HG03469 (cell line): Measurements from ENCODE around the gene ZBTB12.
"Not testable (repeated sequence)": the region's sequence is repeated elsewhere in the genome, so short reads cannot be mapped to it uniquely, and the experiment has no call there.

ENCODE experiments used
- ATAC-seq: cut with Tn5 transposase; IDR thresholded peaks from one replicate; pipeline ENCODE4 v1.9.1; 2021; ENCODE audit warnings: mild to moderate bottlenecking, moderate library complexity, moderate number of reproducible peaks; ENCODE audit not compliant: unreplicated experiment

Gene ZBTB12

DNA sequence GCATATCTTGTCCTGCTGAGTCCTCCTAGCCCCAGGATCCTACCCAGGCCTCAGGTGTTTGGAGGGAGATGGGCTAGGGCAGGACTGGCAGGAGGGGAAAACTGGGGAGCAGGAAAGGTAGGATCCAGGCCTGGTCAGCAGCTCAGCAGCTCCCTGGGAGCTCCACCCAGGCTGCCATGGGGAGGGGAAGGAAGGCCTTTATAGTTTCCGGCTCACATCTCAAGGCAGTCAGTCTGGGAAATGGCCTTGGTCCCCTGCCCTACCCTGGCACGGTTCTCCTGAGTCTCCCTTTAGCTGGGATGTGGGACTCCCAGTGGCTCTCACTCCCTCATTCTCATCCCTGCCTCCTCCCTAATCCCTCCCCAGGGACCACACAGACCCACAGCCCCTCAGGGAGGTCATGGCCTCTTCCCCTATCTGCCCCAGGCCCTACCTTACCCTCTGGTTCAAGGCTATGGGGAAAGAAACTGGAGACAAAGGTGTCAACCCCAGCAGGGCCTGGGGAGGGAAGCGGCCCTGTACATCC is 24.7 kb downstream of the ZBTB12 start:
- no peak for ATAC-seq

DNA sequence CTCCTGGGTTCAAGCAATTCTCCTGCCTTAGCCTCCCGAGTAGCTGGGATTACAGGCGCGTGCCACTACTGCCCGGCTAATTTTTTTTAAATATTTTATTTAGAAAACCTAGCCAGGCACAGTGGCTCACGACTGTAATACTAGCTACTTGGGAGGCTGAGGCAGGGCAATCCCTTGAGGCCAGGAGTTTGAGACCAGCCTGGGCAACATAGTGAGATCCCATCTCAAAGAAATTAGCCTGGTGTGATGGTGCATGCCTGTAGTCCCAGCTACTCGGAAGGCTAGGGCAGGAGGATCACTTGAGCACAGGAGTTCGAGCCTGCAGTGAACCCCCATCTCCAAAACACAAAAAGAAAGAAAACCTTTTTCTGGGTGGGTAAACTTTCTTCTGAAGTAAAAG is 25.5 kb downstream of the ZBTB12 start:
- ATAC-seq = no peak

DNA sequence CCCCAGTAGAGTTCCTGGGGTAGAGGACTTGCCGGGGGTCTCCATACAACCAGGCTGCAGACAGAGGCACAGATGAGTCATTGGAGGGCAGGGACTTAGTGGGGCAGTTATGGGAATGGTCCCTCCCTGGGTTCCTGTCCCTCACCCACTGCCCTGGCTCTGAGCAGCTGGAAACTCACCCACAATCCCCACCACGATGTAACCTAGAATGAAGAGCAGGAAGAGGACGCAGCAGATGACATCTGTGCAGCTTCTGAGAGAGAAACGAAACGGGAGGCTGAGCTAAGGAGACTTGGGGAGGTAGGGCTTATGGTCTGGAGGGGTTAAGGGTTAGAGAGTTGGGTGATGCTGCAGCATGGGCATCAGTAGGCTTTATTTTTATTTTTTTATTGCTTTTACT is 26.0 kb downstream of the ZBTB12 start:
- ATAC-seq = no peak

DNA sequence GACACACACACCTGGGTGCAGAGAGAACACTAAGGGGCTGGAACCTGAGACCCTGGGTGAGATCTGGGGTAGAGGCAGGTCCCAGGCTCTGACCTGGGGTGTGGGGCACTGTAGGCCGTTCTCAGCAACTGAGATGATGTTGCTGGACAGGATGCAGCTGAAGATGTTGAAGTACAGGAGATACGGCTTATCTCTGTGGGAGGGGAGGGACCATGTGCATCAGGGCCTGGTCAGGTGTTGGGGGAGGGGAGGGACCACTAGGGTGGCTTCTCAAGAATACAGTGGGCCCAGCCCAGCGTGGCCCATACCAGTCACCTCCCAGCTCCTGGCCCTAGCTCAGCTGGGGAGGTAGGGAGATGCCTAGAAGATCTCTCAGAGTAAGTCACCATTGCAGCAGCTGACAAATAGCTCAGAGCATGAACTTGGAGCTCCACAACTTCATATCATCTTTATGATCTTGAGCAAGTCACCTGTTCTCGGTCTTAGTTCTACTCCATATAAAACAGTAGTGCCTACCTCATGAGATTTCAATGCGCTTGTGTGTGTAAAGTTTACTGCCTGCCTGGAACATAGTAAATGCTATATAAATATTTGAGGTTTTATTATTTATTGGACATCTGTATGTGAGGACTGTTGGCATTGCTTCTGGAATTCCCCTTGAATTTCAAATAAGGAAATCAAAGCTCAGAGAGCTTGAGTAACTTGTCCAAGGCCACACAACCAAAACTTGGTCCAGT is 26.9 kb downstream of the ZBTB12 start:
- ATAC-seq = no peak

DNA sequence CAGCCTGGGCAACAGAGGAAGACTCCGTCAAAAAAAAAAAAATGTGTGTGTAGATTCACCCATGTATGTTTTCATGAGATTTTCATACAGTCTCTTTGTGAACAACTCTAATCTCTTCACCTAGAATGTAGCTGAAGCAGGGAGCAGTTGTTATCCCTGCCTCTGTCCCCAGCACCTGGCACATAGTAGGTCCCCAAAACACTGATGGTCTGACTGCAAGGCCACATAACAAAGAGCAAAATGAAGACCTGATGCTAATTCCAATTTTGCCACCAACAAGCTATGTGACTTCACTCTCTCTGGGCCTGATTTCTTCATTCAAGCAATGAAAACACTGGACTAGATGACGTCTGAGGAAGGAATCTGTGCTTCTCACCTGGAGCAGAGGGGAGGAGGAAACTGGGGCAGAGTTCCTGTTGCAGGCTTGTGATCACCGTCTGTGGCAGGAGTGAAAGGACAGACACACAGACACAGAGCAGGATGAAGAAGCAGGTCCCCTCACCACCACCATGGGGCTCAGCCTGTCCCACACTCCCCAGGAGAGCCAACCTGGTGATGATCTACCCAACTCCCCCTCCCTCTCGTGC is 27.7 kb downstream of the ZBTB12 start:
- no peak for ATAC-seq

DNA sequence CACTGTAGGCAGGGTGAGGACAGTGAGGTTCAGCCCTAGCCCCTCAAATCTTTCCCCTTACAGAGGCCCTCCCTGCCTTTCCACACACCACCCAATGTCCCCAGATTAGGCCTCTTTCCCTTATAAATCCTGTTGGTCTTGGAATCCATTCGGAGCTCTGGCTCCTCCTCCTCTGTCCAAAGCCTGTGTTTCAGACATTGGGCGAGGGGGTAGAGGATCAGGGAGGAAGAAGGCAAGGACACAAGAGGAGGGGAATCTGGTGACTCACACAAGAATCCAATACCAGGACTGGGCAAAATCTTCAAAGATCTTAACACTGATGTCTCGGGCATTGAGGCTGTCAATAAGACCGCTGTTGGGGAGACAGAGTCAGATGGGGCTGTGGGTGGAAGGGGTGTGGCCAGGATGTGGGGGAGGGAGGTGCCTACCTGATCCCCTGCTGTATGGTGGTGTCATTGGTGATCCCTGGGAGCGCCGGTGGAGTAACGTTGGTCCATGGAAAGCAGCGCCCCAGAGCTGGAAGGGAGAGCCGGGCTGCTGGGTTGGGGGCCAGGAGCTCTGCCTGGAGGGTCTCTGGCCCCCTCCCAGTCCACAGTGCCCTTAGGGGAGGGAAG is 30.7 kb downstream of the ZBTB12 start:
- no peak for ATAC-seq

DNA sequence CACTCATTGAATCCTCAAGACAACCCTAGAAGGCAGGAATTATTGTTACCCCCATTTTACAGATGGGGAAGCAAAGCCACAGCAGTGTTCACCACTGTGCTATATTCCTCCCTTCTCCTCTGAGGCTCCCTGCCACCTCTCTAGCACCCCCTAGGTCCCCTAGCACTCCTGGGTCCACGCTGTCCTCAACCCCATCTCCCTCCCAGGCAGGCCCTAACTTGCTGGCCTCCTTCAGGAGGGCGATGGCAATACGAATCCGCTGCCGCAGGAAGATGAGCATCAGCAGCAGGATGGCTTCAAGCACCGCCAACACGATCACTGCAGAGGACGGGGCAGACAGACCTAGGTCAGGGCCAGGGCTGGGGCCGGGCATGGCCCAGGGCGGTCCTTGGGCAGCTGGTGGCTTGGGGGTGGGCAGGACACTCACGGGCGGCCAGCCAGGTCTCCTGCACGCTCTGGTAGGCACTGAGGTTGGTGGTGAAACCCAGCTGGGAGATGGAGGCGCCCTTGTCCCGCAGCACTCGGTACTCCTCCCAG is 31.4 kb downstream of the ZBTB12 start:
- ATAC-seq = no peak

DNA sequence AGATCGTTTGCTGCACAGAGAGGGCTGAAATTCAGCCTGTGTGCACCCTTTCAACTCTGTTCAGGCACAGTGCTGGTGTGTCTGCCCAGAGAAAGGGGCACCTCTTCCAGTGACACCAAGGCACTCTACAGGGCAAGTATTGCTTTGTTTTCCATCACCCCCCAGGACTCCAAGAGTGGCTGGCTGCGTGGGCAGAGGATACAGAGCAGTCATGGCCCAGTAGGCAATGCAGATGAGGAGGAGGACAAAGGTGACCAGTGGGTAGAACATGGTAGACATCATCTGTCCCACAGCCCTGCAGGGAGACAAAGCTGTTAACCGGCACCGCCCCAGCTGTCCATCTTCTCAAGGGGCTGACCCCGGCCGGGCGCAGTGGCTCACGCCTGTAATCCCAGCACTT is 32.5 kb downstream of the ZBTB12 start:
- ATAC-seq = no peak

DNA sequence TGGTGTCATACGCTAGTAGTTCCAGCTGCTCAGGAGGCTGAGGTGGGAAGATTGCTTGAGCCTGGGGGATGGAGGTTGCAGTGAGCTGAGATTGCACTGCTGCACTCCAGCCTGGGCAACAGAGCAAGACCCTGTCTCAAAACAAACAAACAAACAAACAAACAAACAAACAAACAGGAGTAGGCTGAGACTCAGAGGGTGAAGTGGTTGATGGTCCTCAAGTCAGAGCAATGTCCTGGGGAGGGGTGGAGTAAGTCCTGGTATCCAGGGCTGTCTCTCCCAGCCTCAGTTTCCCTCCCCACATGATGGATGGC is 33.3 kb downstream of the ZBTB12 start:
- not testable (repeated sequence) for ATAC-seq

DNA sequence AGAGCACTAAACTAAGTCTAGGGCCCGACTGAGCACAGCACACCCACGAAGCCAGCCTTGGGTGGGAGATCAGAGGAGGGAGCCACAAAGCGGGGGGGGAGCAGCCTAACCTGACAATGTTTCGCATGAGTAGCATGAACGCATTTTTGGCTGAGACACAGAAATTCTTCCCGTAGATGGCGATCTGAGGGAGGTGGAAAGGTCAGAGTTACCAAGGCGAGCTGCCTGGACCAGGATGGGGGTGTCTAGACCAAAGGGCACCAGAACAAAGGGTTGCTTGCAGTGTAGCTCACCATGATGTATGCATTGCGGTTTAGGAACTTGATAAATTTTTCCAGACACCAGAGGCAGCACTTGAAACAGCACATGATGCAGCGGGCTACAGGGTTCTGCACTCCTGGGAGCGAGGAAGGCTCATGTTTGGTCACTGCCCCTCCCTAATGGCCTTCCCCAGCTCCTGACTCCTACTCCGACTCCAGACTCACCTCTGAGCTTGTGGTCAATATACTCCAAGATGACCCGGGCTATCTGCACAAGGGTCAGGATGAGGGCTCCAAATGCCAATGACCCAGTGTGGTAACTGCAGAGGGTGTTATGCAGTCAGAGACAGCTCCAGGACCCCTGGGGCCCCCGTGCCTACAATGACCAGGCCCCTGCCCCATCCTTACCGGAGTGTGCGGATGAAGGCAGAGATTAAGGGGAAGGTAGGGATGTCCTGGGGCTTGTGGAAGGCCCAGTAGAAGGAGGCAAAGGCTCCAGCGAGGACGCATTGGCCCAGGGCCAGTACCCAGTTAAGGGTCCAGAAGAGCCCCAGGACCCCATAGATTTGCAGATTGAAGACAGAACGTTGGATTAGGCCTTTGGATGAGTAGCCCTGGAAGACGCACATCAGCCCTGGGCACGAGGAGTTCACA is 36.4 kb downstream of the ZBTB12 start:
- ATAC-seq = no peak

DNA sequence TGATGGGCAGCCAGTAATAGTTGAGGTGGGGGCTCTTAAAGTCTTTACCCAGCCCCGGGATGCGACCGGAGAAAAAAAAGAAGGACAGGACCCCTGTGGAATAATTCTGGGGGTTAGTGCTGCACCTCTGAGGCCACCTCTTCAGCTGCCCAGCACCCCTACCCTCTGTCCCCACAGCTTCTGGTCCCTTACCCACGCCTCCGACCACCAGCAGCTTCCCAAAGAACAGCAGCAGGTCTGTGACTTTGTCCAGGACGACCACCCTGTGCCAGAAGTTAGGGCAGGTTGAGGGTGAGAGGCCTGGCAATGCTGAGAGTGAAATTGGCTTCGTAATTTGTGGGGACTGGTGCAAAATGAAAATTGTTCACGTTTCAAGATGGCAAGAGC is 37.1 kb downstream of the ZBTB12 start:
- ATAC-seq = no peak

DNA sequence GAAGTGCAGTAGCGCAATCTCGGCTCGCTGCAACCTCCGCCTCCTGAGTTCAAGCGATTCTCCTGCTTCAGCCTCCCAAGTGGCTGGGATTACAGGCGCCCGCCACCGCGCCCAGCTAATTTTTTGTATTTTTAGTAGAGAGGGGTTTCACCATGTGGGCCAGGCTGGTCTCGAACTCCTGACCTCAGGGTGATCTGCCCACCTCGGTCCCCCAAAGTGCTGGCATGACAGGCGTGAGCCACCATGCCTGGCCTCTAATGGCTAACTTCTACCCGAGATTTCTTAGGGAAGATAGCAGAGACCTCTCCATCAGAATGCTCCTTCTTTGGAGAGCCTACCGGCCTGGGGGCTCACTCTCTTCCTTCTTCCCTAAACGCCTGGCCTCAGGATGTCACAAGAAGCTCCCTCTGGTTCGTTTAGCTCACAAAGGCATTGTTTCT is 37.7 kb downstream of the ZBTB12 start:
- not testable (repeated sequence) for ATAC-seq

DNA sequence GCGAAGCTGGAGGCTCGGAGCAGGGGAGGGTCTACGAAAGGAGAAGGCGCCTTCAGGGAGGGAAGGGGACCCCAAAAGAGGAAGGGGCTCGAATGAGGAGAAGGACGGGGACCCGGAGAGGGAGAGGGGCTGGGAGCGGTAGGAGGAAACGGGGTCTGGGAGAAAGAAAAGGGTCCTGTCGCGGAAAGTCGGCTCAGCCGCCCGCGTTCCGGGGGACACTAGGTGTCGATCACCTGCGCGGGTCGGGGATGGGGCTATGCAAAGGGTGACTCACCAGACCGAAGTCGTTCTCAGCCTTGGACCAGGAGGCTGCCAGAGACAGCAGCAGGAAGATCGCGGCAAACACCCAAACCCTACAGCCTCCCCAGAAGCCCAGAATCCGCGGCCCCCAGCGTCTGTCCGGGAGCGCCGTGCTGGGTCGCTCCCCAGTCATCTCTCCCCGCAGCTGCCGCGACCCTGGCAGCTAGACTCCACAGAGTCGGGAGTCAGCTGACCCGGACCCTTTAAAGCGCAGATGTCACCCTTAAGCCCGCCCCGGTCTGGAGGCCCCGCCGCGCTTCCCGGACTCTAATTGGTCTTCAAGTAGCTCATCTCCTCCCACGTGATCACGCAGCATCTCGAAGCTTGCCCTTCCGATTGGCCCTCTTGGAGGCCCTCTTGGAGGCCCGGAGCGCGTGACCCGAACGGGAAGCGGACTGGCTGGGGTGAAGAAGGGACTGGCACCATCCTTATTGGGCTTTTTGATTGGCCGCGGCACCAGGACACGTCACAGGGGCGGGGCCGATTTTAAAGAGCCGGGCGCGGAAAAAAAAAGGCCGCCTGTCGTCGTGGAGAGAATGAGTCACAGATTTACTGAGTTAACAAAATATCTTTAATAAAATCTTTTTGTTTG is 39.3 kb downstream of the ZBTB12 start, which contains the start of gene NEU1:
NEU1 (minus strand) TSS at position 478 of the 892 bp plus-strand sequence; CDS start at position 433, 45 bp downstream.
- ATAC-seq = peak; percentile 83

DNA sequence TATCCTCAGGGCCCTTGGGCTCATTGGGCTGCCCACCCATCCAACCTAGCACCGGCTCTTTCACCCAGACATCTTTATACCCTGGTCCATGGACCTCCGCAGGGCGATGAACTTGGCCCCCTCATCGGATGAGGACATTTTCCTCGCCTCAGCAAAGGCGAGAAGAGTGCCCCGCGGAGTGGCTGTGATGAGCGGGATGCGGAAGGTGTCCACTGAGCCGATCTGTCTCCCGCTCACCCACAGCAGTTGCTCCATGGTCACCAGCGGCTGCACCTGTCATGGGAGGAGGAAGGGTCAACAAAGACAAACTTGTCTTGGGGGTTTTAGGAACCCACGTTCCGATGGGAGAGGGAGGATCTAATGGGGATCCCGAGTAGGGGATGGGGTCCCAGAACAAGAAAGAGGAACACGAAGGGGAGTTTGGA is 40.0 kb downstream of the ZBTB12 start:
- ATAC-seq = no peak

DNA sequence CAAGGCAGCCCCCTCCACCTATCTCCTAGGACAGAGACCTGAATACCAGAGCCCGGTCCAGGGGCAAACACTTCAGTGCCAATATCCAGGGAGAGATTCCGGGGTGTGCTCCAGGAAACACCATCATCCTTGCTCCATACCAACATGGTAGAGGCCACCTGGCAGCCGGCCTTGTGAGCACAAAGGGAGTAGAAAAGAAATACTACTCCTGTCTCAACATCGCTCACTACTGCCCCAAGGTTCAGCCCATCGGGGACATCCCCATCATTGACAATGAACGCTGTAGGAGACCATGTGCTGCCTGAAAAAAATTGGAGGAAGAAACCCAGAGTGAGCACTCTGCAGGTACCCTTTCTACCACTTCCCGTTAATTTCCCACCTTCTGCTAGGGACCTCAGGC is 40.7 kb downstream of the ZBTB12 start:
- ATAC-seq = no peak

DNA sequence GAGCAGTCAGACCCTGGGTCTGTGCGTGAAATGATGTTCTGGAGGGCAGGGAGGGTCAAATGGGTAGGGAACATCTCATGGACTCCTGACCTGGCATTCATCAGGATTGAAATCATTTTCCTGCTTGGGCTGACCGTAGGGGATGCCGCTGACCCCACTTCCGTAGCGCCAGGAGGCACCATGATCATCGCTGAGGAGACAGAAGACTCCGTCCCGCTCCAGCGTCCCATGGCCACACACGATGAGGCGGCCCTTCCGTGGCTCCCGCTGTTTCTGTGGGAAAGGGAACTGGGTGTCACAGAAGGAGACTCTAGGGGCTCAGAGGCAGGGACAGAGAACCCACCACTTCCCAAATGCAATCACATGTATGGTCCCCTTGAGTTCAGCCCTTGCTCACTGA is 41.5 kb downstream of the ZBTB12 start:
- no peak for ATAC-seq

DNA sequence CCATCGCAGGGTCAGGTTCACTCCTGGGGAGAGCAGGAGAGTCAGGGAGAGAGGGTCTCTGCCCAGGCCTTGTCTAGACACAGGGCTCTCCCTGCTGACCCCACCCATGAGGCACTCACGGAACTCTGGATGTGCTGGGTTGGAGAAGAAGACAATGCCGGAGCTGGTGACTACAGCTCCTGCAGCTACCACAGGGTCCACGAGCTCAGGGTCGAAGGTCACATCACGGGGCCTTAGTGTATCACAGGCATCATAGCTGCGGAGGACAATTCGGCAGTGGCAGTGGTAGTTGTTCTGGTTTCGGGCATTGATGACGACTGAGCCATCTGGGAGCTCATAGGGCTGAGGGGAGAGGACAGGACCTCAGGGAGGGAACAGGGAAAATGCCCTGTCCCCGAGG is 42.0 kb downstream of the ZBTB12 start:
- no peak for ATAC-seq

DNA sequence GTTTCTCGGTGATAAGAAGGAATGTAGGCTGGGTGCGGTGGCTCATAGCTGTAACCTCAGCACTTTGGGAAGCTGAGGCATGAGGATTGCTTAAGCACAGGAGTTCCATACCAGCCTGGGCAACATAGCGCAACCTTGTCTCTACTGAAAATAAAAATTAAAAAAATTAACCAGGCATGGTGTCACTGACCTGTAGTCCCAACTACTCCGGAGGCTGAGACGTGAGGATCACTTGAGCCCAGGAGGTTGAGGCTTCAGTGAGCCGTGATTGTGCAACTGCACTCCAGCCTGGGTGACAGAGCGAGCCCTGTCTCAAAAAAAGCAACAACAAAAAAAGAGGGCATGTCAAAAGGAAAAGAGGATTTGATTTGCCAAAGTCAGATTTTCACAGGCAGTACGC is 43.2 kb downstream of the ZBTB12 start:
- ATAC-seq = no peak

DNA sequence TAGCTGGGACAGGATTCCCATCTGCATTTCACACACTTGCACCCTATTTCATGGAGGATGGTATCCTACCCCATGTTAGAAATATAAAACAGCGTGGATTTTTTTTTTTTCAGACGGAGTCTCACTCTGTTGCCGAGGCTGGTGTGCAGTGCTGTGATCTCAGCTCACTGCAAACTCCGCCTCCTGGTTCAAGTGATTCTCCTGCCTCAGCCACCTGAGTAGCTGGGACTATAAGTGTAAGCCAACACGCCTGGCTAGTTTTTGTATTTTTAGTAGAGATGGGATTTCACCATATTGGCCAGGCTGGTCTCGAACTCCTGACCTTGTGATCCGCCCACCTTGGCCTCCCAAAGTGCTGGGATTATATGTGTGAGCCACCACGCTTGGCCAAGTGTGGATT is 44.1 kb downstream of the ZBTB12 start:
- ATAC-seq = not testable (repeated sequence)
